ENCODE results near the gene ARV1. TPM values are rescaled to one million over a fixed set of nuclear protein-coding genes. Genes with fewer than 3 reads are reported as not detected.
A peak's percentile ranks its signal among the peaks of the same experiment; 100 is the strongest.

Gene ARV1
- total and polyA plus RNA-seq, 2 of the 13 experiments (the other 11 are each of a cell fraction or from before 2014, with no cell fraction given): 13.0 to 15.2 TPM

GRCh38 chr1:231039161-231040018 lies 60.5 kb downstream of the ARV1 start (continued):
- TF ChIP-seq HNF1A (IDR thresholded peaks at IDR 0.05; ENCODE audit: low read depth) (no peak), HNF1A (CRISPR knock-in tag; IDR thresholded peaks at IDR 0.05; ENCODE audit: borderline replicate concordance) (no peak), ADNP (CRISPR knock-in tag; IDR thresholded peaks at IDR 0.05) (no peak), CHCHD3 (CRISPR knock-in tag; IDR thresholded peaks at IDR 0.05) (no peak), SOX13 (IDR thresholded peaks at IDR 0.05) (no peak), SOX13 (CRISPR knock-in tag; conservative IDR thresholded peaks at IDR 0.05 in 1 of 2, IDR thresholded peaks at IDR 0.05 in 1 of 2) (0 out of 4 replicates have a peak, but pooled peaks of 1 of the 2 experiments have one; percentile 9), ZNF639 (CRISPR knock-in tag; conservative IDR thresholded peaks at IDR 0.05) (no peak), ZNF280D (CRISPR knock-in tag; IDR thresholded peaks at IDR 0.05) (no peak), ZNF296 (CRISPR knock-in tag; conservative IDR thresholded peaks at IDR 0.05) (no peak), ARHGAP35 (CRISPR knock-in tag; IDR thresholded peaks at IDR 0.05; ENCODE audit: borderline replicate concordance) (no peak; the same call in 1 of the 2 replicates), NCOA2 (CRISPR knock-in tag; IDR thresholded peaks at IDR 0.05) (no peak), ZNF557 (CRISPR knock-in tag; IDR thresholded peaks at IDR 0.05) (no peak)
- TF ChIP-seq, protein P1, sequence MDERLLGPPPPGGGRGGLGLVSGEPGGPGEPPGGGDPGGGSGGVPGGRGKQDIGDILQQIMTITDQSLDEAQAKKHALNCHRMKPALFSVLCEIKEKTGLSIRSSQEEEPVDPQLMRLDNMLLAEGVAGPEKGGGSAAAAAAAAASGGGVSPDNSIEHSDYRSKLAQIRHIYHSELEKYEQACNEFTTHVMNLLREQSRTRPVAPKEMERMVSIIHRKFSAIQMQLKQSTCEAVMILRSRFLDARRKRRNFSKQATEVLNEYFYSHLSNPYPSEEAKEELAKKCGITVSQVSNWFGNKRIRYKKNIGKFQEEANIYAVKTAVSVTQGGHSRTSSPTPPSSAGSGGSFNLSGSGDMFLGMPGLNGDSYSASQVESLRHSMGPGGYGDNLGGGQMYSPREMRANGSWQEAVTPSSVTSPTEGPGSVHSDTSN (CRISPR knock-in tag; IDR thresholded peaks at IDR 0.05): no peak
- TF ChIP-seq, protein P2, sequence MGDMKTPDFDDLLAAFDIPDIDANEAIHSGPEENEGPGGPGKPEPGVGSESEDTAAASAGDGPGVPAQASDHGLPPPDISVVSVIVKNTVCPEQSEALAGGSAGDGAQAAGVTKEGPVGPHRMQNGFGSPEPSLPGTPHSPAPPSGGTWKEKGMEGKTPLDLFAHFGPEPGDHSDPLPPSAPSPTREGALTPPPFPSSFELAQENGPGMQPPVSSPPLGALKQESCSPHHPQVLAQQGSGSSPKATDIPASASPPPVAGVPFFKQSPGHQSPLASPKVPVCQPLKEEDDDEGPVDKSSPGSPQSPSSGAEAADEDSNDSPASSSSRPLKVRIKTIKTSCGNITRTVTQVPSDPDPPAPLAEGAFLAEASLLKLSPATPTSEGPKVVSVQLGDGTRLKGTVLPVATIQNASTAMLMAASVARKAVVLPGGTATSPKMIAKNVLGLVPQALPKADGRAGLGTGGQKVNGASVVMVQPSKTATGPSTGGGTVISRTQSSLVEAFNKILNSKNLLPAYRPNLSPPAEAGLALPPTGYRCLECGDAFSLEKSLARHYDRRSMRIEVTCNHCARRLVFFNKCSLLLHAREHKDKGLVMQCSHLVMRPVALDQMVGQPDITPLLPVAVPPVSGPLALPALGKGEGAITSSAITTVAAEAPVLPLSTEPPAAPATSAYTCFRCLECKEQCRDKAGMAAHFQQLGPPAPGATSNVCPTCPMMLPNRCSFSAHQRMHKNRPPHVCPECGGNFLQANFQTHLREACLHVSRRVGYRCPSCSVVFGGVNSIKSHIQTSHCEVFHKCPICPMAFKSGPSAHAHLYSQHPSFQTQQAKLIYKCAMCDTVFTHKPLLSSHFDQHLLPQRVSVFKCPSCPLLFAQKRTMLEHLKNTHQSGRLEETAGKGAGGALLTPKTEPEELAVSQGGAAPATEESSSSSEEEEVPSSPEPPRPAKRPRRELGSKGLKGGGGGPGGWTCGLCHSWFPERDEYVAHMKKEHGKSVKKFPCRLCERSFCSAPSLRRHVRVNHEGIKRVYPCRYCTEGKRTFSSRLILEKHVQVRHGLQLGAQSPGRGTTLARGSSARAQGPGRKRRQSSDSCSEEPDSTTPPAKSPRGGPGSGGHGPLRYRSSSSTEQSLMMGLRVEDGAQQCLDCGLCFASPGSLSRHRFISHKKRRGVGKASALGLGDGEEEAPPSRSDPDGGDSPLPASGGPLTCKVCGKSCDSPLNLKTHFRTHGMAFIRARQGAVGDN (CRISPR knock-in tag; IDR thresholded peaks at IDR 0.05): peak; percentile 40; the same call in 1 of the 2 replicates

All from HepG2 (cell line).